NCI-H187 (cell line): Measurements from ENCODE around the gene NTN4.
"Not testable (repeated sequence)": the region's sequence is repeated elsewhere in the genome, so short reads cannot be mapped to it uniquely, and the experiment has no call there.

Experiments used
- DNase-seq, 2 experiments: peaks; one replicate each; lab custom pipeline; 2025; lab: John Stamatoyannopoulos, UW

NTN4 gene

GRCh38 chr12:95658386-95658785, 132.2 kb downstream of the NTN4 start:
- no peak for DNase-seq

- not testable (repeated sequence) for DNase-seq
Observed at GRCh38 chr12:95654665-95655064, 135.9 kb downstream of the NTN4 start.

GRCh38 chr12:95653771-95654546, 136.6 kb downstream of the NTN4 start:
- no peak for DNase-seq

- no peak for DNase-seq
Observed at GRCh38 chr12:95651681-95652080, 138.9 kb downstream of the NTN4 start.

GRCh38 chr12:95648990-95649791, 141.4 kb downstream of the NTN4 start:
- no peak for DNase-seq

- DNase-seq = no peak
Observed at GRCh38 chr12:95646781-95647190, 143.8 kb downstream of the NTN4 start.

- no peak for DNase-seq
Observed at GRCh38 chr12:95643256-95643655, 147.3 kb downstream of the NTN4 start.

- DNase-seq = no peak
Observed at GRCh38 chr12:95642583-95642982, 148.0 kb downstream of the NTN4 start.

- no peak for DNase-seq
Observed at GRCh38 chr12:95641299-95641952, 149.1 kb downstream of the NTN4 start.

GRCh38 chr12:95640516-95640915, 150.0 kb downstream of the NTN4 start:
- DNase-seq = no peak

GRCh38 chr12:95637471-95638155, 153.0 kb downstream of the NTN4 start:
- DNase-seq = no peak

GRCh38 chr12:95637010-95637409, 153.6 kb downstream of the NTN4 start:
- DNase-seq = no peak

- DNase-seq = no peak
Observed at GRCh38 chr12:95634622-95635621, 155.6 kb downstream of the NTN4 start.

GRCh38 chr12:95633732-95634465, 156.7 kb downstream of the NTN4 start:
- DNase-seq = no peak

GRCh38 chr12:95633049-95633731, 157.4 kb downstream of the NTN4 start:
- DNase-seq = no peak

- no peak for DNase-seq
Observed at GRCh38 chr12:95630496-95630895, 160.1 kb downstream of the NTN4 start.

GRCh38 chr12:95629392-95629791, 161.2 kb downstream of the NTN4 start:
- DNase-seq = no peak

- no peak for DNase-seq
Observed at GRCh38 chr12:95626854-95627253, 163.7 kb downstream of the NTN4 start.

- no peak for DNase-seq
Observed at GRCh38 chr12:95625012-95625411, 165.6 kb downstream of the NTN4 start.

- DNase-seq = no peak
Observed at GRCh38 chr12:95624589-95624988, 166.0 kb downstream of the NTN4 start.
